Germinal center (tissue), 1 donor: ENCODE measurements around the gene HPS1.
"Not testable (repeated sequence)": the region's sequence is repeated elsewhere in the genome, so short reads cannot be mapped to it uniquely, and the experiment has no call there.

Source experiments
- DNase-seq: peaks from one replicate; pipeline ENCODE4 v3.0.0; 2012; ENCODE audit warnings: mixed read lengths, low spot score

HPS1 gene

DNA sequence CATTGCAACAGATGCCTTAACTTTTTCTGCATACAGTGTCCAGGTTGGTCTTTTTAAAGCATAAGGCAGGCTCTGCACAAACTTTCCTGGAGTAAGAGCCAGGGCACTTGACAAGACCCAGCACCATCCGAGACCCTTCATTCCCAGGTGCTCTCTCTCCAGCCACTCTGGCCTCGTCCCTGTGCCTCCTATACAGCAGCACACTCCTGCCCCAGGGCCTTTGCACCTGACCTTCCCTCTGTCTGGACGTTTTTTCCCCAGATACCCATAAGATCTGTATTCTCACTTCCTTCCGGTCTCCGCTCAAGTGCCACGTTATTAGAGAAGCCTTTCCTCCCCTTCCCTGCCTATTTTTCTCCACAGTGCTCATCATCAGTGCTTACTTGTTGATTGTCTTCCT, 57.3 kb downstream of the HPS1 start:
- DNase-seq = no peak

GRCh38 chr10:98388101-98388655, 58.6 kb downstream of the HPS1 start:
- DNase-seq = no peak

DNA sequence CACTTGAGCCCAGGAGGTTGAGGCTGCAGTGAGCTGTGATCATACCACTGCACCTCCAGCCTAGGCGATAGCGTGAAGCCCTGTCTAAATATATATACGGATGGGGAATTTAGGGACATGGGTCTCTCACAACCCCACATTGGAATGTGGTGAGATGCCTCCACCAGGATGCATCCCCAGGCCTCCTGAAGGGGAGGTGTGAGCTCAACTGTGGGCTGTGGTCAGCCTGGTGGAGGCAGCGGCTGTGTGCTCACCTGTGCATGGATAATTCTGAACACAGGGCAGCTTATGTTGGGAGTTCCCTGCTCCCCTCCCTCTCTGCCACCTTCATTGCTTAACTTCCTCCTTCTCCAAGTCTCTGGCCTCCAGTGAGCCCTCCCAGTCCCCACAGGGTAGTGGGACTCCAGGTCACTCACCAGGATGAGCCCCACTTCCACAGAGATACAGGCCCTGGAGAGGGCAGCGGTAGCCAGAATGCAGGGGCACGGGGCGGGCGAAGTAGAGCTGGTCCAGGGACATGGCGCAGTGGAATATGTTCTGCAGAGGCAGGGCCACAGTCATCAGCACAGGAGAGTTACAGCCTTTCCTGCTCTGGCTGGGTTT, 62.1 kb downstream of the HPS1 start:
- no peak for DNase-seq

- DNase-seq = no peak
Observed at GRCh38 chr10:98383869-98384268, 62.9 kb downstream of the HPS1 start.

DNA sequence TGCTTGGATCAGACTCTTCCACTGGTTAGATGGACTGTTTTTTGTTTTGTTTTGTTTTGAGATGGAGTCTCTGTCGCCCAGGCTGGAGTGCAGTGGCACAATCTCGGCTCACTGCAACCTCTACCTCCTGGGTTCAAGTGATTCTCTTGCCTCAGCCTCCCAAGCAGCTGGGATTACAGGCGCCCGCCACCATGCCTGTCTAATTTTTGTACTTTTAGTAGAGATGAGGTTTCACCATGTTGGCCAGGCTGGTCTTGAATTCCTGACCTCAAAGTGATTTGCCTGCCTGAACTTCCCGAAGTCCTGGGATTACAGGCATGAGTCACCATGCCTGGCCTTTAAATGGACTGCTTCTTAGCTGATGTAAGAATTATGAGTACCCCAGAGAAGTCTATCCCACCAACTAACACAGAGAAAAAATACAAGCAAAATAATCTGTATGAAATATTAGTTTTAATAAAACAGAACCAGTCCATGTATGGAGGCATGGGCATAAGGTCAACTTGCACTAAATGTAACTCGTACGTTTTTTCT, 63.5 kb downstream of the HPS1 start:
- DNase-seq = not testable (repeated sequence)

DNA sequence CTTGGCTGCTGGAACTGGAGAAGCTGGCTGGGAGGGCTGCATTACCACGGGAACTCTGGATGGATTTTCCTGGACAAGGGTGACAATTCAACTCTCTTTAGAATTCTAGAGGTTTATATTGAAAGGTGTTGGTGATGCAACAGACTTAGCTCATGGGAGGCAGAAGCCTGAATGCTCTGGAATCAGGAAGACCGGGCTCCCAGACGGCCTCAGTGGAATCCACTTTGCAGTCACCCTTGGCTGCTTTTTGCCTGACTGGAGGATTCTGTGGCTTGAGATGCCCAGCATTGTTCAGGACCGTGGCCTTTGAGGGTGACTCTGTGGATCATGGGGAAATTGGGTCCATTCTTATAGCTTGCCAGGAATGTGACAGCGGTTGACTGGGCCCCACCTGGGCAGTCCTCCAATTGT, 64.0 kb downstream of the HPS1 start:
- DNase-seq = no peak

- no peak for DNase-seq
Observed at GRCh38 chr10:98380493-98381339, 66.0 kb downstream of the HPS1 start.

DNA sequence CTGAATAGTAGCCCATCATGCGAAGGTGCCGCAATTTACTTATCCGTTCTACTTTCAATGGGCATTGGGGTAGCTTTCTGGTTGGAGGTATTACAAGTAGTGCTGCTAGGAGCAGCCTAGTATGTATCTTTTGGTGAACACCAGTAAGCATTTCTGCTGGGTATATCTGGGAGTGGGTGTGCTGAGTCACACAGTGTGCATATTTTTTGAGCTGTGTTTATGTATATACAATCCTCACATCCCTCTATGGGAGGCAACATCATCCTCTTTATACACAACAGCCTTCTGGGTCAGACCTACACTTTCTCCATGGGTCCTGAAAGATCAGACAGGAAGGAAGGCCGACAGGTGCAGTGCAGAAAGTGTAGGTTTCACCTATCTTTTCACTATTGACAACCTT, 68.0 kb downstream of the HPS1 start:
- DNase-seq = no peak

GRCh38 chr10:98377536-98377935, 69.2 kb downstream of the HPS1 start:
- DNase-seq = no peak

- DNase-seq = no peak
Observed at GRCh38 chr10:98377001-98377400, 69.7 kb downstream of the HPS1 start.

GRCh38 chr10:98376485-98376884, 70.2 kb downstream of the HPS1 start:
- DNase-seq = no peak

DNA sequence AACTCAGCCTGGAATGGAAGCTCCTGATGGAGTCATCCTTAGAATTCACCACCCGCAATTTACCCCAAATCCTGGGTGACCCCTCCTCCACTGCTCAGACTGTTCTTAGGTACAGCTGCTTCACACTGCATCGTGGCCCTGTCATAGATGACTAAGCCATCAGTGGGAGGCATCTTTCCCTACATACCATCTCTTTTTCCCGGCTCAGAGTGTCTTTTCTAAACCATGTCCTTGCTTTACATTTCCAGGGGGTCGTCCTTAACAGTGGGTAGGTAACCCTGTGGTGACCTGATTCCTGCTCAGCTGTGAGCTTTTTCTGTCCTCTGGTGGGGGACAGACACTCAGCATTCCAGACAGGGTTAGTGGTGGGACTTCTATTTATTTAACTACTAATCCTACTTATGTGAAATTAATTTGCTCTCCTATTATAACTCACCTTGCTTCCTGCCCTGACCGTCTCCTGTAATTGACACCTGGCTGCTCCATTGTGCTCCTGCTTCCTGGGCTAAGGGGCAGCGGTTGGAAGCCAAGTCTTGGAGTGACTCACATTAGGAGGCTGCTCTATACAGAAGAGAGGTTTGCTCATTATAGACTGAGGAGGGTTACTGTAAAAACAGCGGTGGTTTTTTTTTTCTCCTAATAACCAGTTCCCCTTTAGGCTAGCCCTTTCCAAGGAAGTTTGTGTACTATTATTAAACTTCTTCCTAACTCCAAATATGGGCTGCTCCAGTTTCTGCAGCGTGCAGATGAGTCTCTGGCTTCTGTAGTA, 72.3 kb downstream of the HPS1 start:
- DNase-seq = no peak

GRCh38 chr10:98373260-98374040, 73.3 kb downstream of the HPS1 start:
- DNase-seq = no peak

DNA sequence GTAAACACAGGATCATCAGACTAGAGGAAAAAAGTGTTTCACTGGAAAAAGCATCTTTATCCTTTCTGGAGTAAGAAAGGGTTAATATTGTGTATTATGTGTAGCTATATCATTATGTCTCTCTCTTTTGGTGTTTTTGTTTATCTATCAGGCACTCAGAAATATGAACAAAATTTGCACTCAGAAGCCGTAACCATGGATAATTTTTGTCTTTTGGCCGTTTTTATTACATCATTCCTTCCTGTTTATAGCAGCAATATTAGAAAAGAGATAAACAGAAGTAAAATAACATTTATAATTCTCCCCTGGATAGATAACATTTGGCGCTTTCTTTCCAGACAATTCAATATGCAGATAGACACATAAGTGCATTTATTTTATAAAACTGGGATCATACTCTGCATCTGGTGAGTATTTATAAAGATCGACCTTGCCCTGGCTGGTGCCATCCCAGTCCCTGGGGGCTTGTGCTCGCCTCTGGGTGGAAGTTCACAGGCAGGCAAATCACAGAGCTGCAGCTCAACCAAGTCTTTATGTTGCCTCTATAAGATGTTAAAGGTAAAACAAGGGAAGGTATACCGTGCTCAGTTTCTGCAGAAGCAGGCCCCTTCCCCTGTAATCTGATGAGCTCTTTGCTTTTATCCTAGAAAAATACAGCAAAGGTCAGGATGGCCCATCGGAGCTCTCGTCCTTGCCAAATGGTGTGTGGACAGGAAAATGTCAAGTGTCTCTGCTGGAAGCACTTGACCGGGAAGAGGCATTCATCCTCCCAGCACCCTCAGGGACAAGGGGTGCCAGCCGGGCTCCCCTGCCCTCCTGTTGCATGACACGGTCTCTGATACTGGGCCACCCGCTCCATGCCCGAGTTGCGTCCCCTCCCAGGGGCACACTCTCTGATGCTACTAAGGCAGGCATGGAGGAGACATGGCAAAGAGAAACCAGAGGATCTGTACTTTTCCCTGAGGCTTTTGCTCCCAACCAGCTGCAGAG, 75.6 kb downstream of the HPS1 start:
- no peak for DNase-seq

GRCh38 chr10:98369801-98370200, 76.9 kb downstream of the HPS1 start:
- DNase-seq = no peak

GRCh38 chr10:98368644-98369043, 78.1 kb downstream of the HPS1 start:
- no peak for DNase-seq

DNA sequence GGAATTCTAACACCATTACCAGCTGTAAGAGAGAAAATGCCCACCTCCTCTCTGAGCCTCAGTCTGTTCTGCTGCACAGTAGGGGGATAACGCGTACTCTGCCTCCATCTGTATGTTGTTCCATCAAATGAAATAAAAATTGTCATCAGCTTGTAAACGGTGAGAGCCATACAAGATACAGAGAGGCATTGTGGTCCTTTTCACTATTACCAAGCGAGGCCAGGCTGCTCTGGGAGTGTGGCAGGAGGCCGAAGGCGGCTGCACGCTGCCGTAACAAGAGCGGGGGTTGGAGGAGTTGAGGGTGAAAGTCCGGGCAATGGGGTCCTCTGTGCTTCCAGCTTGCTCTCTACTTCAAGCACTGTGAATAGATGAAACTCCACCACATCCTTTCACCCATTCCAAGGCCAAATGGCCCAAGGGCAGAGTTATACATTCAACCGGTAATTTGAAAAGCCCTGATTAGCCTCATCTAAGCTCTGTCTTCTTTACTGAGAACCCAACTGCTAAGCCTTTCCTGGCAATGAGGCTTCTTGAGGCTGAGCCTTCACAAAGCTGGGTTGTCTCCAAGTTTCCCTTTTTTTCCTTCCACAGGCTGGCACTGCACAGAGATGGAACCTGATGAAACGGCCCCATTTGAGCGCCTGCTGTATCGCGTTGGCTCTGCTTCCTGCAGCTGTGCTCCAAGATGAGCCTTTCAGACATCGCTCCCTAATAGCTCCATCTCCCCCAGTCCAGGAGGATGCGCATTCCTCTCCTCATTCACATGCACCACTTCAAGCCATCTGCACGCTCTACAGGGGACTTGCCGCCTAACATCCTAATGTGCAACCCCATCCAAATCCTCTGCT, 78.9 kb downstream of the HPS1 start:
- DNase-seq = no peak
